CD4-positive, alpha-beta T cell (primary cell): ENCODE measurements around the gene SELENOS. TPM values are rescaled to one million over a fixed set of nuclear protein-coding genes. Genes with fewer than 3 reads are reported as not detected.
A peak's percentile ranks its signal among the peaks of the same experiment; 100 is the strongest.

Experiments used
- ATAC-seq: fragments of 200-7000 bp; cut with Tn5 transposase; one replicate; pipeline ENCODE4 v1.10.0; 2022; ENCODE audit warnings: mild to moderate bottlenecking; ENCODE audit not compliant: poor library complexity
- CTCF ChIA-PET: fragments of 350-600 bp; sonication (Branson Sonifier 250); formaldehyde crosslinking; loops from one replicate; lab custom pipeline; 2021; ENCODE audit warnings: antibody characterized with exemption, inconsistent platforms; lab: Charles Lee
- POLR2A ChIA-PET: fragments of 350-600 bp; sonication (Branson Sonifier 250); formaldehyde crosslinking; loops from one replicate; lab custom pipeline; 2021; ENCODE audit warnings: antibody characterized with exemption, inconsistent platforms; lab: Charles Lee
- DNase-seq, 14 experiments: peaks; one replicate each; pipeline ENCODE4 v3.0.0-alpha.2; 2013 to 2020; ENCODE audit warnings: mixed read lengths in 2 of 14
- H3K27ac ChIP-seq, 2 donors: one replicate each; pipeline versions ENCODE4 v1.5.1 to v1.7.0; 2013; ENCODE audit warnings: low read length in 2 of 2, low read depth in 1 of 2, mild to moderate bottlenecking in 1 of 2
- H3K27me3 ChIP-seq, 2 experiments: 1 replicate in 1 of 2; 2 replicates in 1 of 2; pipeline versions ENCODE4 v1.6.1 to v1.7.0; 2013; ENCODE audit warnings: low read length in 2 of 2, control low read depth in 1 of 2, mild to moderate bottlenecking in 1 of 2, moderate library complexity in 1 of 2; ENCODE audit not compliant: insufficient read depth in 2 of 2, control insufficient read depth in 1 of 2
- H3K36me3 ChIP-seq: one replicate; pipeline ENCODE4 v1.6.1; 2013; ENCODE audit warnings: low read length, control low read depth; ENCODE audit not compliant: insufficient read depth
- H3K4me1 ChIP-seq: one replicate; pipeline ENCODE4 v1.6.1; 2013; ENCODE audit warnings: low read length, control low read depth; ENCODE audit not compliant: insufficient read depth
- H3K4me3 ChIP-seq: one replicate; pipeline ENCODE4 v1.5.1; 2013; ENCODE audit warnings: mild to moderate bottlenecking, low read length, moderate library complexity
- H3K9me3 ChIP-seq, 2 experiments: 1 replicate in 1 of 2; 2 replicates in 1 of 2; pipeline versions ENCODE4 v1.6.1 to v1.7.0; 2013; ENCODE audit warnings: low read length in 2 of 2, mild to moderate bottlenecking in 2 of 2, control low read depth in 1 of 2, moderate library complexity in 1 of 2; ENCODE audit not compliant: control insufficient read depth in 1 of 2, insufficient read depth in 1 of 2
- H3K27ac Mint-ChIP-seq: one replicate; pipeline ENCODE4 v1.8.0; 2020; ENCODE audit warnings: mixed read lengths
- H3K27me3 Mint-ChIP-seq: one replicate; pipeline ENCODE4 v1.8.0; 2021; ENCODE audit warnings: mixed read lengths
- H3K36me3 Mint-ChIP-seq: one replicate; pipeline ENCODE4 v1.8.0; 2021; ENCODE audit warnings: low read depth, mixed read lengths
- H3K4me1 Mint-ChIP-seq: one replicate; pipeline ENCODE4 v1.8.0; 2021; ENCODE audit warnings: low read depth, mixed read lengths
- H3K4me3 Mint-ChIP-seq: one replicate; pipeline ENCODE4 v1.8.0; 2020; ENCODE audit warnings: mild to moderate bottlenecking, mixed read lengths
- H3K9me3 Mint-ChIP-seq: one replicate; pipeline ENCODE4 v1.8.0; 2020; ENCODE audit warnings: mixed read lengths
- CTCF ChIP-seq: fragments of 200-600 bp; IDR thresholded peaks from one replicate; pipeline ENCODE4 v1.8.0; 2022; ENCODE audit warnings: antibody characterized with exemption, mild to moderate bottlenecking
- intact Hi-C, 2 experiments: fragments of 100-400 bp; cut with DNase I in 1 of 2; cut with micrococcal nuclease in 1 of 2; formaldehyde crosslinking; loops; one replicate each; pipeline versions ENCODE4 v1.15.1 to v1.9.0; 2023 to 2025; cut with DNase I, micrococcal nuclease
- polyA plus RNA-seq, 2 donors: library from polyadenylated mRNA; unstranded; fragments of 120-200 nt; gene quantifications; one replicate each; pipeline ENCODE4 v1.2.1, GENCODE V29; 2013
- total RNA-seq, 174 experiments: library from RNA in 2 of 174; stranded (reverse) in 2 of 174; gene quantifications; one replicate each; pipeline ENCODE4 v1.2.3 and lab custom pipeline; 2021 to 2026

The SELENOS gene
- 10 to 100 TPM; 41.7 to 48.5 TPM for total RNA-seq
- 30.3 TPM for polyA plus RNA-seq (2013, experiment 1 of 2)
- 29.3 TPM for polyA plus RNA-seq (2013, experiment 2 of 2)
- 22.6 to 88.9 (median 40.6) reads per million in 172 experiments for total RNA-seq (lab: John Stamatoyannopoulos, UW)

DNA sequence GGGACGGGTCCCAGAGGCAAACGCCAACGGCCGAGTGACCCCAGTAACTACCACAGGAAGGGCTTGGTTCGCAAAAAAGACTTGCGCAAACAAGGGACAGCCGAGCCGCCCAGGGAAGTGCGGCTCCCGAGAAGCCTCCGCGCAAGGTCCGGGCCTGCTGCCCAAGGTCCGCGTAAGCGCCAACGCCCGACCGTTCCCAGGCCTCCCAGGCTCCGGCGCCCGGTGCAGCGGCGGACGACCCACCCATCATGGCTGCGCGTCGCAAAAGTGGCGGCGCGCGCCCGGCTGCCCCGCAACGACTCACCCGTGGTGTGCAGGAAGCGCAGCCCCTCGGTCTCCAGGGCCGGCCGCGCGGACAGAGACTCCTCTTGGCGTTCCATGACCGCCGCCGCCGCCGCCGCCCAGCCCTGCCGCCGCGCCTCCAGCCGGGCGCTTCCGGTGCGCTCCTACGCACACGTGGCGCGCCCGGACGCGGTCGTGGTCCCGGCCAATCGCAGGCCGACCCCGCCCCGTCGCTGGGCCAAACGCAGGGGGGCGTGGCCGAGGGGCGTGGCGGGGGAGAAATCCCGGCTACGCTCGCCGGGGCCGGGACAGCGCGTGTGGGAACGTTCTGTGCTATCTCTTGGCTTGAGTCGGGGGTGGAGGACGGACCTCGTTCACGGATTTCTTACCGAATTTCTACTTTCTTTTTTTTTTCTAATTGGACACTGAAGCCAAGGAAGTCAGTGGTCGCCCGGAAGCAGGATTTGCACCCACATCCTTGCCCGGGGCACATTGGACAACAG lies at the start of gene SELENOS:
Gene SELENOS, minus strand, starts transcription at position 448 of the 785 bp plus-strand sequence. Its CDS starts 68 bp downstream, at position 380.
- ATAC-seq, result peak; percentile 96
- Histone ChIP-seq H3K4me3 (peak within 1 kb of the TSS; percentile 92), H3K27ac (peak within 1 kb of the TSS; percentile 56 to 58), H3K27me3 (no peaks in the 10 kb centered on the region), H3K9me3 (no peaks in the 10 kb centered on the region), H3K4me1 (peaks cover 23% of the 10 kb centered on the region), H3K36me3 (peaks cover 55% of the 10 kb centered on the region)
- CTCF ChIA-PET, result interaction anchor here (1.0 to 1.6 kb wide), 2 partner anchors 11 to 12 kb away, joined by 3 to 5 read pairs; no protein-coding TSS in a partner anchor
- Mint-ChIP-seq H3K27me3 (no peaks in the 10 kb centered on the region), H3K9me3 (no peaks in the 10 kb centered on the region), H3K4me3 (peak within 1 kb of the TSS; percentile 97), H3K4me1 (peaks cover 24% of the 10 kb centered on the region), H3K36me3 (peaks cover 79% of the 10 kb centered on the region), H3K27ac (peak within 1 kb of the TSS; percentile 95)
- intact Hi-C loops, result loop anchor here (1.0 to 10.0 kb wide), 7 partner anchors 17 to 932 kb away; partner anchors contain the start of genes ADAMTS17 (in 1 of the 2), ASB7 (in 1 of the 2), CHSY1 (in 1 of the 2) and LINS1 (in 1 of the 2)
- POLR2A ChIA-PET, result interaction anchor here (1.6 kb wide), 1 partner anchor 17 kb away, joined by 10 read pairs; the partner anchor contains the start of gene SNRPA1
- peak; percentile 68 to 95 (median 84) for DNase-seq
- no peak for TF ChIP-seq CTCF

- DNase-seq (no peak), ATAC-seq (no peak)
- no peaks in the 10 kb centered on the region for H3K9me3 Mint-ChIP-seq
- H3K4me3 Mint-ChIP-seq, result no peak overlapping the region
- Histone ChIP-seq H3K4me1 (no peaks in the 10 kb centered on the region), H3K27me3 (peaks cover 13 to 16% of the 10 kb centered on the region in 2 experiments), H3K9me3 (peaks cover 0 to 14% of the 10 kb centered on the region in 2 experiments), H3K4me3 (no peak overlapping the region), H3K36me3 (no peaks in the 10 kb centered on the region), H3K27ac (no peak overlapping the region)
- no peaks in the 10 kb centered on the region for H3K36me3 Mint-ChIP-seq
- no peak for TF ChIP-seq CTCF
- no peaks in the 10 kb centered on the region for H3K4me1 Mint-ChIP-seq
- no peak overlapping the region for H3K27ac Mint-ChIP-seq
- ChIA-PET POLR2A (no interaction called here), CTCF (no interaction called here)
- H3K27me3 Mint-ChIP-seq, result peaks cover 43% of the 10 kb centered on the region
- intact Hi-C loops, result no loop called here
Observed at GRCh38 chr15:101326462-101327146, 49.3 kb upstream of the SELENOS start.

GRCh38 chr15:101326026-101326315 lies 48.7 kb upstream of the SELENOS start:
- H3K36me3 ChIP-seq, result no peaks in the 10 kb centered on the region
- no peaks in the 10 kb centered on the region for H3K36me3 Mint-ChIP-seq
- CTCF ChIA-PET, result no interaction called here
- H3K27me3 Mint-ChIP-seq, result peaks cover 43% of the 10 kb centered on the region
- no peak overlapping the region for H3K4me3 ChIP-seq
- H3K27me3 ChIP-seq, result peaks cover 13 to 16% of the 10 kb centered on the region in 2 experiments
- TF ChIP-seq CTCF, result no peak
- ATAC-seq, result no peak
- no peak overlapping the region for H3K27ac ChIP-seq
- no peak overlapping the region for H3K27ac Mint-ChIP-seq
- peaks cover 2% of the 10 kb centered on the region for H3K4me1 ChIP-seq
- intact Hi-C loops, result no loop called here
- DNase-seq, result no peak
- peaks cover 0 to 14% of the 10 kb centered on the region in 2 experiments for H3K9me3 ChIP-seq
- no peaks in the 10 kb centered on the region for H3K9me3 Mint-ChIP-seq
- H3K4me1 Mint-ChIP-seq, result peaks cover 4% of the 10 kb centered on the region
- H3K4me3 Mint-ChIP-seq, result no peak overlapping the region
- POLR2A ChIA-PET, result no interaction called here
